ENCODE results near the gene SLCO3A1. TPM values are rescaled to one million over a fixed set of nuclear protein-coding genes. Genes with fewer than 3 reads are reported as not detected.
A peak's percentile ranks its signal among the peaks of the same experiment; 100 is the strongest.

SLCO3A1 gene
- total RNA-seq, 1 experiment from 2014 or later, result 37.8 TPM

GRCh38 chr15:91885054-91885453, 31.5 kb downstream of the SLCO3A1 start:
- DNase-seq, result no peak
- Histone ChIP-seq H3K4me3 (no peak overlapping the region), H3K27ac (no peak overlapping the region), H4K20me1 (ENCODE audit: insufficient read depth) (0 out of 2 replicates have a peak, but pooled peaks cover 4% of the 10 kb centered on the region), H3K79me2 (ENCODE audit: low read depth) (peaks cover 60% of the 10 kb centered on the region), H2AFZ (no peak overlapping the region), H3K9me3 (ENCODE audit: insufficient read depth, low read depth) (no peaks in the 10 kb centered on the region), H3K36me3 (ENCODE audit: low read depth) (no peaks in the 10 kb centered on the region), H3F3A (ENCODE audit: insufficient read depth, low read depth) (peaks cover 5% of the 10 kb centered on the region), H3K4me2 (no peak overlapping the region), H3K4me1 (replicated peaks; ENCODE audit: insufficient read depth) (peaks cover 23% of the 10 kb centered on the region; the same call in 1 of the 2 replicates), H3K9me2 (ENCODE audit: insufficient read depth) (no peaks in the 10 kb centered on the region), H3K27me3 (ENCODE audit: insufficient read depth, low read depth) (no peaks in the 10 kb centered on the region)
- BruUV-seq (replicated peaks), result no TSS peak
- POLR2A ChIA-PET (ENCODE audit: unreplicated experiment), result interaction anchor here (0.6 kb wide), 2 partner anchors 17 to 932 kb away, joined by 3 to 8 read pairs; no protein-coding TSS in a partner anchor
- intact Hi-C loops (cut with micrococcal nuclease; ENCODE audit: unreplicated experiment), result no loop called here
- no peak for TF ChIP-seq EZH2 (IDR thresholded peaks at IDR 0.05; ENCODE audit: low read depth)
- CTCF ChIA-PET, result no interaction called here

GRCh38 chr15:91885714-91886270, 32.3 kb downstream of the SLCO3A1 start:
- no peaks in the 10 kb centered on the region for H3K9me2 ChIP-seq (ENCODE audit: insufficient read depth)
- H4K20me1 ChIP-seq (ENCODE audit: insufficient read depth), result 0 out of 2 replicates have a peak, but pooled peaks cover 4% of the 10 kb centered on the region
- CTCF ChIA-PET, result no interaction called here
- POLR2A ChIA-PET (ENCODE audit: unreplicated experiment), result no interaction called here
- H3K79me2 ChIP-seq (ENCODE audit: low read depth), result peaks cover 60% of the 10 kb centered on the region
- H3K4me1 ChIP-seq (replicated peaks; ENCODE audit: insufficient read depth), result peaks cover 30% of the 10 kb centered on the region
- no peak overlapping the region for H3K27ac ChIP-seq
- H3K4me2 ChIP-seq, result no peak overlapping the region
- DNase-seq, result no peak
- H3F3A ChIP-seq (ENCODE audit: insufficient read depth, low read depth), result peaks cover 10% of the 10 kb centered on the region
- intact Hi-C loops (cut with micrococcal nuclease; ENCODE audit: unreplicated experiment), result no loop called here
- BruUV-seq (replicated peaks), result no TSS peak
- H3K27me3 ChIP-seq (ENCODE audit: insufficient read depth, low read depth), result no peaks in the 10 kb centered on the region
- H3K36me3 ChIP-seq (ENCODE audit: low read depth), result no peaks in the 10 kb centered on the region
- TF ChIP-seq, protein P1, sequence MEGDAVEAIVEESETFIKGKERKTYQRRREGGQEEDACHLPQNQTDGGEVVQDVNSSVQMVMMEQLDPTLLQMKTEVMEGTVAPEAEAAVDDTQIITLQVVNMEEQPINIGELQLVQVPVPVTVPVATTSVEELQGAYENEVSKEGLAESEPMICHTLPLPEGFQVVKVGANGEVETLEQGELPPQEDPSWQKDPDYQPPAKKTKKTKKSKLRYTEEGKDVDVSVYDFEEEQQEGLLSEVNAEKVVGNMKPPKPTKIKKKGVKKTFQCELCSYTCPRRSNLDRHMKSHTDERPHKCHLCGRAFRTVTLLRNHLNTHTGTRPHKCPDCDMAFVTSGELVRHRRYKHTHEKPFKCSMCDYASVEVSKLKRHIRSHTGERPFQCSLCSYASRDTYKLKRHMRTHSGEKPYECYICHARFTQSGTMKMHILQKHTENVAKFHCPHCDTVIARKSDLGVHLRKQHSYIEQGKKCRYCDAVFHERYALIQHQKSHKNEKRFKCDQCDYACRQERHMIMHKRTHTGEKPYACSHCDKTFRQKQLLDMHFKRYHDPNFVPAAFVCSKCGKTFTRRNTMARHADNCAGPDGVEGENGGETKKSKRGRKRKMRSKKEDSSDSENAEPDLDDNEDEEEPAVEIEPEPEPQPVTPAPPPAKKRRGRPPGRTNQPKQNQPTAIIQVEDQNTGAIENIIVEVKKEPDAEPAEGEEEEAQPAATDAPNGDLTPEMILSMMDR (conservative IDR thresholded peaks at IDR 0.05), result 0 out of 2 replicates have a peak, but pooled peaks have one; percentile 18
- TF ChIP-seq EZH2 (IDR thresholded peaks at IDR 0.05; ENCODE audit: low read depth), result no peak
- H3K4me3 ChIP-seq, result no peak overlapping the region
- H2AFZ ChIP-seq, result no peak overlapping the region
- no peaks in the 10 kb centered on the region for H3K9me3 ChIP-seq (ENCODE audit: insufficient read depth, low read depth)

DNA sequence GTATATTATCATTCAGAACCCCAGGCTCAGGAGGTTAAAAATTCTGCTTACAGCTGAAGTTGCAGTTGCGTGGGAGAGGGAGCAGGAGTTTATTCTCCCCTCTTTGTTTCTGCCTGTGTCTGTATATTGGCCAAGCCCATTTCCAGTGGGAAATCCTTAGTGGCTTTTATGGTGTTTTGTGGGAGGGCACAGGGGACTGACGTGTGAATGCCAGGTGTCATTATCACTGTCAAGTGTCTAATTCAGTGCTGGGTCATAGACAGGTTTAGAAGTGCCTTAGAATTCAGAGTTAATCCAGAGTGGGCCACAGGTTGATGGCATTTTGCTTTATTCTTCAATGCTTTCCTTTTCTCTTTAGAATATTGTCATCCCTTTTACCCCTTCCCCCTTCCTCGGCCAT, 33.4 kb downstream of the SLCO3A1 start:
- Histone ChIP-seq H3K4me2 (no peak overlapping the region), H3F3A (ENCODE audit: insufficient read depth, low read depth) (peaks cover 13% of the 10 kb centered on the region), H3K27me3 (ENCODE audit: insufficient read depth, low read depth) (no peaks in the 10 kb centered on the region), H3K4me3 (no peak overlapping the region), H3K36me3 (ENCODE audit: low read depth) (no peaks in the 10 kb centered on the region), H3K79me2 (ENCODE audit: low read depth) (peaks cover 68% of the 10 kb centered on the region), H2AFZ (no peak overlapping the region), H3K4me1 (replicated peaks; ENCODE audit: insufficient read depth) (peaks cover 41% of the 10 kb centered on the region), H3K9me2 (ENCODE audit: insufficient read depth) (no peaks in the 10 kb centered on the region), H4K20me1 (ENCODE audit: insufficient read depth) (0 out of 2 replicates have a peak, but pooled peaks cover 4% of the 10 kb centered on the region), H3K27ac (no peak overlapping the region), H3K9me3 (ENCODE audit: insufficient read depth, low read depth) (no peaks in the 10 kb centered on the region)
- ChIA-PET POLR2A (ENCODE audit: unreplicated experiment) (interaction anchor here (0.7 kb wide), 1 partner anchor 22 kb away, joined by 5 read pairs; no protein-coding TSS in a partner anchor), CTCF (no interaction called here)
- TF ChIP-seq EZH2 (IDR thresholded peaks at IDR 0.05; ENCODE audit: low read depth), result no peak
- TF ChIP-seq, protein P1 (conservative IDR thresholded peaks at IDR 0.05), result no peak
- no peak for DNase-seq
- no TSS peak for BruUV-seq (replicated peaks)
- intact Hi-C loops (cut with micrococcal nuclease; ENCODE audit: unreplicated experiment), result no loop called here

All from PC-9 (cell line).